Spleen (tissue), 11 donors: ENCODE results near the gene BLOC1S5. TPM values are rescaled to one million over a fixed set of nuclear protein-coding genes. Genes with fewer than 3 reads are reported as not detected.

Experiments
- DNase-seq: peaks from one replicate; pipeline ENCODE4 v3.0.0-alpha.2; 2020
- H3K27ac ChIP-seq, 8 donors: fragments of 200-600 bp; sonication (generic) in 7 of 8; 1 replicate in 4 of 8; 2 replicates in 4 of 8; pipeline versions ENCODE4 v1.5.0 to v1.8.0; 2016 to 2021; ENCODE audit warnings: inconsistent platforms in 4 of 8, mild to moderate bottlenecking in 4 of 8, moderate library complexity in 1 of 8
- H3K27me3 ChIP-seq, 7 donors: fragments of 200-600 bp; sonication (generic) in 6 of 7; replicated peaks in 1 of 7; 1 replicate in 4 of 7; 2 replicates in 3 of 7; pipeline versions ENCODE4 v1.5.0 to v1.8.0; 2016 to 2021; ENCODE audit warnings: inconsistent platforms in 3 of 7, mild to moderate bottlenecking in 1 of 7
- H3K36me3 ChIP-seq, 6 donors: fragments of 200-600 bp; sonication (generic) in 5 of 6; 1 replicate in 4 of 6; 2 replicates in 2 of 6; pipeline versions ENCODE4 v1.5.0 to v1.8.0; 2016 to 2021; ENCODE audit warnings: inconsistent platforms in 2 of 6
- H3K4me1 ChIP-seq, 6 donors: fragments of 200-600 bp; sonication (generic) in 5 of 6; 1 replicate in 3 of 6; 2 replicates in 3 of 6; pipeline versions ENCODE4 v1.5.0 to v1.8.0; 2016 to 2021; ENCODE audit warnings: inconsistent platforms in 3 of 6
- H3K4me3 ChIP-seq, 8 donors: fragments of 200-600 bp; sonication (generic) in 7 of 8; 1 replicate in 4 of 8; 2 replicates in 4 of 8; pipeline versions ENCODE4 v1.5.0 to v1.8.0; 2016 to 2021; ENCODE audit warnings: inconsistent platforms in 4 of 8, mild to moderate bottlenecking in 4 of 8, moderate library complexity in 2 of 8
- H3K9me3 ChIP-seq, 8 donors: fragments of 200-600 bp; sonication (generic) in 7 of 8; 1 replicate in 4 of 8; 2 replicates in 4 of 8; pipeline versions ENCODE4 v1.5.0 to v1.8.0; 2016 to 2021; ENCODE audit warnings: inconsistent platforms in 4 of 8
- POLR2A ChIP-seq, 3 donors: fragments of 450-650 bp; IDR thresholded peaks; one replicate each; pipeline ENCODE4 v1.5.1; 2017; ENCODE audit warnings: antibody characterized with exemption in 3 of 3, mild to moderate bottlenecking in 1 of 3
- POLR2AphosphoS5 ChIP-seq, 3 donors: sonication (generic); formaldehyde crosslinking; IDR thresholded peaks; one replicate each; pipeline ENCODE4 v1.5.1; 2017; ENCODE audit warnings: antibody characterized with exemption in 3 of 3
- WGBS, 5 donors: extraction: QIAGEN DNeasy Blood & Tissue Kit in 3 of 5; methylation state at CpG; one replicate each; pipeline versions ENCODE4 v1.1.5 to v1.1.7; 2013 to 2018; 5-methylcytosine and 5-hydroxymethylcytosine counted together
- intact Hi-C: fragments of 100-400 bp; cut with DNase I; formaldehyde crosslinking; loops from one replicate; pipeline ENCODE4 v1.15.0; 2023; ENCODE audit warnings: low total_unique reads
- polyA plus RNA-seq, 3 donors: library from polyadenylated mRNA; stranded (reverse); fragments of 200-250 nt; gene quantifications; one replicate each; pipeline ENCODE4 v1.2.1, GENCODE V29; 2013
- total RNA-seq, 7 donors: library from RNA; depleted of rRNA in 3 of 7; stranded (reverse); fragments of >200 nt in 3 of 7; fragmentation: NEBNext Ultra II Directional in 4 of 7; extraction: Animal tissue kit (Norgen Biotek cat#: 25700) in 4 of 7; gene quantifications; one replicate each; pipeline versions ENCODE4 v1.1.0 to v1.2.1, GENCODE V29; 2016 to 2021
- TF ChIP-seq, protein P1 (sequence below), 11 experiments: fragments of 200-600 bp in 7 of 11; fragments of 450-650 bp in 4 of 11; sonication (generic) in 4 of 11; IDR thresholded peaks in 8 of 11; conservative IDR thresholded peaks in 3 of 11; 1 replicate in 7 of 11; 2 replicates in 4 of 11; pipeline versions ENCODE4 v1.4.0 to v1.8.0; 2016 to 2021; ENCODE audit warnings: antibody characterized with exemption in 11 of 11, inconsistent platforms in 4 of 11, mild to moderate bottlenecking in 1 of 11
- donor health status: healthy with polysubstance abuse.
- donor health status: DM: no; HTN: no; CAD: no; lungs with moderate emphysema.
- donor health status: DM: no; HTN: no; CAD: no.
- donor health status: Bipolar disorder and iron deficiency.
- donor health status: healthy.
- donor health status: DM: no; HTN: no; CAD: no.
- donor health status: DM: yes; HTN: yes; CAD: no.

BLOC1S5 gene
- total and polyA plus RNA-seq, 10 donors: 6.6 to 18.0 (median 13.6) TPM

DNA sequence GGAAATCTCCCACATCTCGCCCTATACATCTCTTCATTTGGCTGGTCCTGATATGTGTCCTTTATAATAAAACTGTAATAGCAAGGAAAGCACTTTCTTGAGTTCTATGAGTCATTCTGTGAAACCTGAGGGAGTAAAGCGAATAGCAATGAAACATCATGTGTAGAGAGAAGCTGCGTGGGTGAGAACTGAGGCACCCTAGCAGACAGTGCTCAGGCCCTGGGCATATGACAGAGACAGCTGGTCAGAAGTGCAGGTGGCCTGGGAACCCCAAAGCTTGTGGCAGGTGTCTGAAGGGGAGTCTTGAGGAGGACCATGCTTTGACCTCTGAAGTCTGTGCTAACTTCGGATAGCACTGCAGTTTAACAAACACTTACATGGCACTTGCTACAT lies 1.3 kb upstream of the BLOC1S5 start:
- H3K4me1 ChIP-seq: peaks cover 17 to 24% (median 19%) of the 10 kb centered on the region in 6 donors
- no peak overlapping the region for H3K4me3 ChIP-seq
- TF ChIP-seq, protein P1, sequence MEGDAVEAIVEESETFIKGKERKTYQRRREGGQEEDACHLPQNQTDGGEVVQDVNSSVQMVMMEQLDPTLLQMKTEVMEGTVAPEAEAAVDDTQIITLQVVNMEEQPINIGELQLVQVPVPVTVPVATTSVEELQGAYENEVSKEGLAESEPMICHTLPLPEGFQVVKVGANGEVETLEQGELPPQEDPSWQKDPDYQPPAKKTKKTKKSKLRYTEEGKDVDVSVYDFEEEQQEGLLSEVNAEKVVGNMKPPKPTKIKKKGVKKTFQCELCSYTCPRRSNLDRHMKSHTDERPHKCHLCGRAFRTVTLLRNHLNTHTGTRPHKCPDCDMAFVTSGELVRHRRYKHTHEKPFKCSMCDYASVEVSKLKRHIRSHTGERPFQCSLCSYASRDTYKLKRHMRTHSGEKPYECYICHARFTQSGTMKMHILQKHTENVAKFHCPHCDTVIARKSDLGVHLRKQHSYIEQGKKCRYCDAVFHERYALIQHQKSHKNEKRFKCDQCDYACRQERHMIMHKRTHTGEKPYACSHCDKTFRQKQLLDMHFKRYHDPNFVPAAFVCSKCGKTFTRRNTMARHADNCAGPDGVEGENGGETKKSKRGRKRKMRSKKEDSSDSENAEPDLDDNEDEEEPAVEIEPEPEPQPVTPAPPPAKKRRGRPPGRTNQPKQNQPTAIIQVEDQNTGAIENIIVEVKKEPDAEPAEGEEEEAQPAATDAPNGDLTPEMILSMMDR (IDR thresholded peaks at IDR 0.05 in 8 of 11, conservative IDR thresholded peaks at IDR 0.05 in 3 of 11): no peak
- TF ChIP-seq POLR2A (IDR thresholded peaks at IDR 0.05): no peak
- TF ChIP-seq POLR2AphosphoS5 (IDR thresholded peaks at IDR 0.05): no peak
- DNase-seq: no peak
- intact Hi-C loops: no loop called here
- peaks cover 0 to 19% (median 11%) of the 10 kb centered on the region in 6 donors for H3K36me3 ChIP-seq
- H3K27me3 ChIP-seq: no peaks in the 10 kb centered on the region
- H3K9me3 ChIP-seq: no peaks in the 10 kb centered on the region
- no peak overlapping the region for H3K27ac ChIP-seq
- 66 to 89% (median 77%) methylated on average over 4 of the region's 4 CpGs for WGBS, 5 donors

- Histone ChIP-seq H3K27me3 (no peaks in the 10 kb centered on the region), H3K27ac (peak overlapping the region; percentile 76 to 93 (median 91)), H3K9me3 (no peaks in the 10 kb centered on the region), H3K36me3 (peaks cover 0 to 26% (median 14%) of the 10 kb centered on the region in 6 donors), H3K4me1 (peaks cover 17 to 24% (median 19%) of the 10 kb centered on the region in 6 donors), H3K4me3 (peak overlapping the region; percentile 22 to 94 (median 88))
- 64 to 73% (median 72%) methylated on average over 7 of the region's 7 CpGs for WGBS, 5 donors
- intact Hi-C loops: no loop called here
- DNase-seq: no peak
- TF ChIP-seq, protein P1 (IDR thresholded peaks at IDR 0.05 in 8 of 11, conservative IDR thresholded peaks at IDR 0.05 in 3 of 11): peak in 1 of 11 experiments; percentile 3
- TF ChIP-seq POLR2A (IDR thresholded peaks at IDR 0.05): peak in 1 of 3 donors; percentile 2
- TF ChIP-seq POLR2AphosphoS5 (IDR thresholded peaks at IDR 0.05): no peak
These were observed 689 bp upstream of the BLOC1S5 start for GRCh38 chr6:8064638-8065518.

DNA sequence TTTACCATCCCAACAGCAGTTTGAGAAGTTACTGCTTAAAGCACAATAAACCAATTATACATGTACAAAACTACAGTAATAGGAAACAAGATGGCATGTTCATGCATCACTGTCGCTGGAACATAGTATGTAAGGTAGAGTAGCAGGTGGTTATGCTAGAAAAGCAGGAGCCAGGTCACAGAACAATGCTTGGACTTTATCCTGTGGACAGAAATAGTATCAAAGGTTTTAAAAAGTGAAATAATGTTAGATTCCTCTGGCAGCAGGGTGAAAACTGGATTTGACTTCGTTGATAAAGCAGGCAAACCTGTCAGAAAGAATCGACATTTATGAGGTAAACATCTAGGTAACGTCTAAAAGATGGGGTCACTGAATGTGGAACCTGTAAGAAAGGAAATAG lies 2.5 kb downstream of the BLOC1S5 start:
- WGBS, 5 donors: 85 to 94% (median 91%) methylated on average over 4 of the region's 4 CpGs

More for the DNA sequence above, 2.5 kb downstream of the BLOC1S5 start:
- intact Hi-C loops: no loop called here
- H3K4me3 ChIP-seq: no peak overlapping the region
- TF ChIP-seq, protein P1 (IDR thresholded peaks at IDR 0.05 in 8 of 11, conservative IDR thresholded peaks at IDR 0.05 in 3 of 11): no peak
- no peak for TF ChIP-seq POLR2AphosphoS5 (IDR thresholded peaks at IDR 0.05)
- TF ChIP-seq POLR2A (IDR thresholded peaks at IDR 0.05): no peak
- DNase-seq: no peak
- no peaks in the 10 kb centered on the region for H3K27me3 ChIP-seq
- peaks cover 0 to 52% (median 15%) of the 10 kb centered on the region in 6 donors for H3K36me3 ChIP-seq
- no peak overlapping the region for H3K27ac ChIP-seq
- peaks cover 17 to 33% (median 19%) of the 10 kb centered on the region in 6 donors for H3K4me1 ChIP-seq
- H3K9me3 ChIP-seq: no peaks in the 10 kb centered on the region
